IMR-90 (cell line): ENCODE data around the gene NAA10. TPM values are rescaled to one million over a fixed set of nuclear protein-coding genes. Genes with fewer than 3 reads are reported as not detected.

Experiments used
- ATAC-seq: fragments of 200-7000 bp; cut with Tn5 transposase; 2 replicates; pipeline ENCODE4 v1.9.1; 2020; ENCODE audit warnings: low read depth, mild to moderate bottlenecking, moderate library complexity
- BruUV-seq: library from RNA; stranded (reverse); fragments of 400-500 nt; replicated peaks from 2 replicates; lab custom pipeline; 2021; lab: Mats Ljungman, UMichigan
- CTCF ChIA-PET: fragments of 300-600 bp; formaldehyde crosslinking; extraction: SDS; loops from one replicate; lab custom pipeline; 2021; ENCODE audit warnings: antibody characterized with exemption; lab: Yijun Ruan, JAX
- POLR2A ChIA-PET: fragments of 300-600 bp; sonication (Branson Sonifier 250); formaldehyde crosslinking; loops from one replicate; lab custom pipeline; 2022; ENCODE audit warnings: antibody characterized with exemption; ENCODE audit not compliant: unreplicated experiment; lab: Charles Lee
- DNase-seq: peaks from one replicate; pipeline ENCODE4 v3.0.0; 2013
- H2AFZ ChIP-seq: replicated peaks from 2 replicates; pipeline ENCODE3; 2013; ENCODE audit warnings: low read length, mild to moderate bottlenecking; ENCODE audit not compliant: poor library complexity
- H2AK5ac ChIP-seq: 2 replicates; pipeline ENCODE4 v1.6.1; 2013; ENCODE audit warnings: low read depth, low read length, inconsistent platforms
- H2AK9ac ChIP-seq: replicated peaks from 2 replicates; pipeline ENCODE3; 2013; ENCODE audit warnings: mild to moderate bottlenecking, low read depth, low read length, moderate library complexity; ENCODE audit not compliant: poor library complexity
- H2BK120ac ChIP-seq: 2 replicates; pipeline ENCODE4 v1.6.1; 2013; ENCODE audit warnings: low read depth, low read length, inconsistent platforms
- H2BK15ac ChIP-seq: 3 replicates; pipeline ENCODE4 v1.6.1; 2013; ENCODE audit warnings: low read depth, low read length, inconsistent platforms
- H2BK20ac ChIP-seq: 2 replicates; pipeline ENCODE4 v1.6.1; 2013; ENCODE audit warnings: low read depth, mild to moderate bottlenecking, inconsistent platforms, low read length, moderate library complexity
- H2BK5ac ChIP-seq: 2 replicates; pipeline ENCODE4 v1.6.1; 2013; ENCODE audit warnings: mild to moderate bottlenecking, low read depth, low read length, inconsistent platforms; ENCODE audit not compliant: poor library complexity, severe bottlenecking
- H3K14ac ChIP-seq: replicated peaks from 2 replicates; pipeline ENCODE4 v1.6.1; 2013; ENCODE audit warnings: low read depth, low read length, inconsistent platforms
- H3K18ac ChIP-seq: 2 replicates; pipeline ENCODE4 v1.6.1; 2013; ENCODE audit warnings: low read depth, low read length, control low read depth
- H3K23ac ChIP-seq: 2 replicates; pipeline ENCODE4 v1.6.1; 2013; ENCODE audit warnings: low read depth, low read length, inconsistent platforms
- H3K27ac ChIP-seq: 2 replicates; pipeline ENCODE4 v1.5.1; 2013; ENCODE audit warnings: mild to moderate bottlenecking, control low read depth, low read length; ENCODE audit not compliant: insufficient read depth
- H3K27me3 ChIP-seq: 2 replicates; pipeline ENCODE4 v1.6.1; 2013; ENCODE audit warnings: low read length; ENCODE audit not compliant: control insufficient read depth, insufficient read depth
- H3K36me3 ChIP-seq: 2 replicates; pipeline ENCODE4 v1.6.1; 2013; ENCODE audit warnings: low read length, mixed read lengths; ENCODE audit not compliant: control insufficient read depth, insufficient read depth
- H3K4ac ChIP-seq: 2 replicates; pipeline ENCODE4 v1.6.1; 2013; ENCODE audit warnings: low read depth, low read length, inconsistent platforms
- H3K4me1 ChIP-seq: 2 replicates; pipeline ENCODE4 v1.6.1; 2013; ENCODE audit warnings: low read length, mixed read lengths; ENCODE audit not compliant: control insufficient read depth, insufficient read depth
- H3K4me2 ChIP-seq: 2 replicates; pipeline ENCODE4 v1.6.1; 2013; ENCODE audit warnings: low read depth, mild to moderate bottlenecking, control low read depth, low read length, moderate library complexity
- H3K4me3 ChIP-seq: 2 replicates; pipeline ENCODE4 v1.5.1; 2013; ENCODE audit warnings: low read depth, mild to moderate bottlenecking, control low read depth, low read length, moderate library complexity; ENCODE audit not compliant: insufficient read depth
- H3K56ac ChIP-seq: 2 replicates; pipeline ENCODE4 v1.6.1; 2013; ENCODE audit warnings: low read length, inconsistent platforms; ENCODE audit not compliant: insufficient read depth; ENCODE audit errors: extremely low read depth
- H3K79me1 ChIP-seq, 2 experiments: 2 replicates each; pipeline ENCODE4 v1.6.1; 2013; ENCODE audit warnings: low read length in 2 of 2, inconsistent platforms in 1 of 2, low read depth in 1 of 2
- H3K9ac ChIP-seq: 2 replicates; pipeline ENCODE4 v1.6.1; 2013; ENCODE audit warnings: low read depth, low read length, control low read depth
- H3K9me1 ChIP-seq: 2 replicates; pipeline ENCODE4 v1.6.1; 2013; ENCODE audit warnings: low read length, inconsistent platforms; ENCODE audit not compliant: insufficient read depth
- H3K9me3 ChIP-seq: 2 replicates; pipeline ENCODE4 v1.6.1; 2013; ENCODE audit warnings: low read length; ENCODE audit not compliant: control insufficient read depth, insufficient read depth
- H4K20me1 ChIP-seq: 2 replicates; pipeline ENCODE4 v1.6.1; 2013; ENCODE audit warnings: low read length, inconsistent platforms; ENCODE audit not compliant: insufficient read depth
- H4K5ac ChIP-seq: 2 replicates; pipeline ENCODE4 v1.6.1; 2013; ENCODE audit warnings: mild to moderate bottlenecking, low read depth, low read length, control low read depth
- H4K8ac ChIP-seq, 2 experiments: 2 replicates each; pipeline ENCODE4 v1.6.1; 2013; ENCODE audit warnings: low read depth in 2 of 2, low read length in 2 of 2, control low read depth in 1 of 2, inconsistent platforms in 1 of 2
- H4K91ac ChIP-seq: 2 replicates; pipeline ENCODE4 v1.6.1; 2013; ENCODE audit warnings: low read depth, low read length, inconsistent platforms; ENCODE audit not compliant: insufficient read depth
- CTCF ChIP-seq: conservative IDR thresholded peaks from 2 replicates; pipeline ENCODE4 v1.5.1; 2012; ENCODE audit warnings: mild to moderate bottlenecking, low read depth, low read length, improper control_type of control experiment
- MAFK ChIP-seq: IDR thresholded peaks from 2 replicates; pipeline ENCODE4 v1.6.1; 2012; ENCODE audit warnings: low read depth, low read length, improper control_type of control experiment
- NFE2L2 ChIP-seq: fragments of 150-350 bp; IDR thresholded peaks from 2 replicates; pipeline ENCODE4 v1.6.1; 2016; ENCODE audit warnings: low read depth, mild to moderate bottlenecking, low read length
- RFX5 ChIP-seq: IDR thresholded peaks from 2 replicates; pipeline ENCODE4 v1.8.0; 2012; ENCODE audit warnings: low read depth, mild to moderate bottlenecking, low read length, moderate library complexity
- USF2 ChIP-seq: fragments of 150-350 bp; IDR thresholded peaks from 2 replicates; pipeline ENCODE4 v1.6.1; 2017; ENCODE audit warnings: mild to moderate bottlenecking, antibody characterized with exemption, low read length, low read depth
- WGBS, 2 experiments: methylation state at CpG; one replicate each; pipeline versions ENCODE4 v1.1.5 to v1.1.7; 2013; ENCODE audit warnings: missing lambda C conversion rate in 2 of 2; ENCODE audit not compliant: insufficient read length in 1 of 2; ENCODE audit errors: extremely low coverage in 2 of 2; 5-methylcytosine and 5-hydroxymethylcytosine counted together
- dilution Hi-C: fragments of 300-500 bp; cut with HindIII; formaldehyde crosslinking; loops from one replicate; pipeline ENCODE4 v1.14.3; 2018; ENCODE audit warnings: low sequenced_read_pairs; ENCODE audit not compliant: unreplicated experiment
- in situ Hi-C: fragments of 300-500 bp; cut with MboI; formaldehyde crosslinking; loops from 3 replicates; pipeline ENCODE4 v1.14.3; 2019; ENCODE audit warnings: low sequenced_read_pairs, inconsistent platforms, mixed read lengths
- intact Hi-C: fragments of 100-400 bp; cut with micrococcal nuclease; formaldehyde crosslinking; loops from 2 replicates; pipeline ENCODE4 v1.10.0; 2022
- polyA plus RNA-seq, 3 experiments: library from polyadenylated mRNA; depleted of rRNA; stranded (reverse); fragments of >200 nt; gene quantifications; 2 replicates each; pipeline ENCODE4 v1.2.3, GENCODE V29; 2012; ENCODE audit warnings: low replicate concordance in 1 of 3
- total RNA-seq: library from RNA; depleted of rRNA; stranded (reverse); fragments of >200 nt; gene quantifications from 2 replicates; pipeline ENCODE4 v1.2.3, GENCODE V29; 2012

NAA10 gene
- total and polyA plus RNA-seq, 2 of the 4 experiments (the other 2 are of a cell fraction) = 98.6 to 172 TPM

DNA sequence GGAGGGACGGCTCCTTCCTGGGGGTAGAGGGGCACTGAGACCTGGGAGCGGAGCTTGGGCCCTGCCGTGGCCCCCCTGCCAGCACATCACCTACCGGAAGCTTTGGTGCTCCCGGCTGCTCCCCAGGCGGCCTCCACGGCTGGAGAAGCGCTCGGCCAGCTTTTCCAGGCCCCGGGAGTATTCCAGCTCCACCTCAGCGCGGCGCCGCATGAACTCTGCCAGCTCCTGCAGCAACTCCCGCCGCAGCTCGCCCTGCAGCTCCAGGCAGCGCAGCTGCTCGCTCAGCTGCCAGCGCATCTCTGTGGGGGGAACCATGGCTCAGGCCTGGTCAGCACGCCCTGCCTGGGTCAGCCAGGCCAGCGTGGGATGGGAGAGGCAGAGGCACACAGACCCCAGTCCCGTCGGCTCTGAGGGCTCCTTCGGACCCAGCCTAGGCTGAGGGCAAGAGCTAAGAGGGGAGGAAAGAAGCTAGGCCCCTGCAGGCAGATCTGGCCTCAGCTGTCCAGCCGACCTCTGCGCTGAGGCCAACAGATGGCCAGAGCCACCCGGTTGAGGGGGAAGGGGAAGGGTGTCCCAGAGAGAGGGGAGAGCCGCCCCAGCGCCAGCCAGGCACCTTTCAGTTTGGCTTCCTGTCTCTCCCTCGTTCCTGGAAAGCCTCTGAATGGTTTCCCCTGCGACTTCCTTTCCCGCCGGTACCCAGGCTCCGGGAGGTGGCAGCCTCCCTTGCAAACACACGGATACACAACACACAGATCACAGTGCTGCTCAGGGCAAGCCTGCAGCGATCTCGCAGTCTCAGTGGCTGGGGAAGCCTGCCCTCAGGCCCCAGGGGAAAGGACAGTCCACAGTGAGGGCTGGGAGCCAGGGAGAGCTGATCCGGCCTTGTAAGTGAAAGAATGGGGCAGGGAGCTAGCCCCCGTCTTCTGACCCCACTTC is 13.1 kb downstream of the NAA10 start (continued):
- no peak for TF ChIP-seq CTCF

- intact Hi-C loops = no loop called here
Observed at GRCh38 chrX:153921070-153921469, 13.8 kb downstream of the NAA10 start.

More at GRCh38 chrX:153921070-153921469, 13.8 kb downstream of the NAA10 start:
- Histone ChIP-seq H2AFZ (peak overlapping the region; percentile 7), H3K56ac (no peak overlapping the region), H3K4me2 (no peak overlapping the region), H4K5ac (no peak overlapping the region), H3K27me3 (peaks cover 11% of the 10 kb centered on the region; the same call in 1 of the 2 replicates), H2AK5ac (no peak overlapping the region), H3K9ac (no peak overlapping the region), H3K18ac (no peak overlapping the region), H2AK9ac (no peak overlapping the region), H2BK15ac (no peak overlapping the region), H3K9me1 (no peaks in the 10 kb centered on the region), H3K27ac (no peak overlapping the region), H3K4ac (no peak overlapping the region), H4K8ac (no peak overlapping the region), H3K23ac (no peak overlapping the region), H4K20me1 (no peaks in the 10 kb centered on the region), H3K9me3 (no peaks in the 10 kb centered on the region), H3K36me3 (no peaks in the 10 kb centered on the region), H3K4me1 (no peaks in the 10 kb centered on the region; the same call in 1 of the 2 replicates), H3K4me3 (no peak overlapping the region), H3K14ac (no peak overlapping the region), H4K91ac (no peak overlapping the region), H3K79me1 (no peaks in the 10 kb centered on the region), H2BK20ac (no peak overlapping the region), H2BK120ac (no peak overlapping the region), H2BK5ac (no peak overlapping the region)
- DNase-seq (no peak), ATAC-seq (no peak)
- dilution Hi-C loops (no loop called here), in situ Hi-C loops (loop anchor here (25.0 kb wide), 1 partner anchor 959 kb away; no protein-coding TSS in a partner anchor)
- TF ChIP-seq RFX5 (no peak), USF2 (no peak), MAFK (no peak), NFE2L2 (no peak)
- BruUV-seq = no TSS peak
- CTCF ChIA-PET = no interaction called here
- WGBS, 2 experiments = 65% methylated on average over 13 of the region's 16 CpGs; no CpG with 5 or more reads in 1 of the 2 experiments
- POLR2A ChIA-PET = no interaction called here
